ELR (cell line): Measurements from ENCODE around the gene KDM5C.
A peak's percentile ranks its signal among the peaks of the same experiment; 100 is the strongest.
"Not testable (repeated sequence)": the region's sequence is repeated elsewhere in the genome, so short reads cannot be mapped to it uniquely, and the experiment has no call there.

ENCODE experiments used
- DNase-seq: peaks from one replicate; pipeline ENCODE4 v3.0.0-alpha.2; 2015; ENCODE audit warnings: low read depth

The KDM5C gene

GRCh38 chrX:53190363-53190960 is 34.5 kb downstream of the KDM5C start:
- peak; percentile 17 for DNase-seq

GRCh38 chrX:53188763-53189162 is 36.2 kb downstream of the KDM5C start:
- DNase-seq: peak; percentile 33

GRCh38 chrX:53186351-53186750 is 38.7 kb downstream of the KDM5C start:
- peak; percentile 83 for DNase-seq

GRCh38 chrX:53184836-53185235 is 40.2 kb downstream of the KDM5C start:
- peak; percentile 81 for DNase-seq

GRCh38 chrX:53171356-53171755 is 53.7 kb downstream of the KDM5C start:
- peak; percentile 2 for DNase-seq

- DNase-seq: no peak
These were observed 58.9 kb downstream of the KDM5C start for GRCh38 chrX:53166103-53166502.

- DNase-seq: not testable (repeated sequence)
These were observed 60.4 kb downstream of the KDM5C start for GRCh38 chrX:53164566-53164965.

GRCh38 chrX:53163436-53163835 is 61.6 kb downstream of the KDM5C start:
- no peak for DNase-seq

- no peak for DNase-seq
These were observed 64.6 kb downstream of the KDM5C start for GRCh38 chrX:53160297-53160983.

- DNase-seq: no peak
These were observed 65.8 kb downstream of the KDM5C start for GRCh38 chrX:53159184-53159583.

GRCh38 chrX:53156207-53156596 is 68.8 kb downstream of the KDM5C start:
- no peak for DNase-seq

GRCh38 chrX:53155512-53156206 is 69.3 kb downstream of the KDM5C start:
- no peak for DNase-seq

GRCh38 chrX:53153581-53153980 is 71.4 kb downstream of the KDM5C start:
- no peak for DNase-seq
